Neural crest cell (in vitro differentiated cells): ENCODE measurements around the gene GPR83. TPM values are rescaled to one million over a fixed set of nuclear protein-coding genes. Genes with fewer than 3 reads are reported as not detected.

Experiments used
- DNase-seq: peaks from one replicate; pipeline ENCODE4 v3.0.0; 2021; ENCODE audit warnings: low read depth, mixed read lengths, low spot score
- H3K27ac Mint-ChIP-seq: one replicate; pipeline ENCODE4 v1.8.0; 2021; ENCODE audit warnings: mild to moderate bottlenecking, mixed read lengths; ENCODE audit not compliant: unreplicated experiment
- H3K27me3 Mint-ChIP-seq: 2 replicates; pipeline ENCODE4 v1.8.0; 2021; ENCODE audit warnings: low read depth, mild to moderate bottlenecking, mixed read lengths
- H3K36me3 Mint-ChIP-seq: 2 replicates; pipeline ENCODE4 v1.8.0; 2021; ENCODE audit warnings: low read depth, mild to moderate bottlenecking, mixed read lengths
- H3K4me1 Mint-ChIP-seq: 2 replicates; pipeline ENCODE4 v1.8.0; 2021; ENCODE audit warnings: mixed read lengths
- H3K4me3 Mint-ChIP-seq: one replicate; pipeline ENCODE4 v1.8.0; 2021; ENCODE audit warnings: mild to moderate bottlenecking, mixed read lengths
- H3K9me3 Mint-ChIP-seq: 2 replicates; pipeline ENCODE4 v1.8.0; 2021; ENCODE audit warnings: mixed read lengths
- CTCF ChIP-seq: fragments of 200-600 bp; sonication (generic); conservative IDR thresholded peaks from 2 replicates; pipeline ENCODE4 v1.5.0; 2021; ENCODE audit warnings: antibody characterized with exemption, mild to moderate bottlenecking
- total RNA-seq: library from RNA; stranded (reverse); gene quantifications from 2 replicates; pipeline ENCODE4 v1.2.1, GENCODE V29; 2021

GPR83 gene
- total RNA-seq, 1 donor from 2014 or later = 0.30 TPM

- no peaks in the 10 kb centered on the region for H3K9me3 Mint-ChIP-seq
- no peak for TF ChIP-seq CTCF
- H3K4me3 Mint-ChIP-seq = no peak overlapping the region
- no peak for DNase-seq
- H3K27ac Mint-ChIP-seq = no peak overlapping the region
- H3K36me3 Mint-ChIP-seq = no peaks in the 10 kb centered on the region
- H3K4me1 Mint-ChIP-seq = no peaks in the 10 kb centered on the region
- no peaks in the 10 kb centered on the region for H3K27me3 Mint-ChIP-seq
These were observed 65.2 kb downstream of the GPR83 start for GRCh38 chr11:94336033-94336432.

- no peaks in the 10 kb centered on the region for H3K9me3 Mint-ChIP-seq
- no peak for TF ChIP-seq CTCF
- no peaks in the 10 kb centered on the region for H3K27me3 Mint-ChIP-seq
- no peak overlapping the region for H3K27ac Mint-ChIP-seq
- DNase-seq = no peak
- H3K36me3 Mint-ChIP-seq = no peaks in the 10 kb centered on the region
- peaks cover 5% of the 10 kb centered on the region for H3K4me1 Mint-ChIP-seq
- no peak overlapping the region for H3K4me3 Mint-ChIP-seq
These were observed 68.4 kb downstream of the GPR83 start for GRCh38 chr11:94332814-94333213.

- no peaks in the 10 kb centered on the region for H3K36me3 Mint-ChIP-seq
- no peaks in the 10 kb centered on the region for H3K9me3 Mint-ChIP-seq
- peaks cover 2% of the 10 kb centered on the region for H3K27me3 Mint-ChIP-seq
- DNase-seq = no peak
- no peak overlapping the region for H3K27ac Mint-ChIP-seq
- no peak for TF ChIP-seq CTCF
- H3K4me3 Mint-ChIP-seq = no peak overlapping the region
- peaks cover 5% of the 10 kb centered on the region for H3K4me1 Mint-ChIP-seq
These were observed 70.4 kb downstream of the GPR83 start for GRCh38 chr11:94330789-94331188.

GRCh38 chr11:94329501-94329900, 71.7 kb downstream of the GPR83 start:
- peaks cover 5% of the 10 kb centered on the region for H3K27me3 Mint-ChIP-seq
- H3K36me3 Mint-ChIP-seq = no peaks in the 10 kb centered on the region
- H3K4me3 Mint-ChIP-seq = no peak overlapping the region
- H3K27ac Mint-ChIP-seq = no peak overlapping the region
- peaks cover 5% of the 10 kb centered on the region for H3K4me1 Mint-ChIP-seq
- H3K9me3 Mint-ChIP-seq = no peaks in the 10 kb centered on the region
- TF ChIP-seq CTCF = no peak
- no peak for DNase-seq

- H3K4me1 Mint-ChIP-seq = peaks cover 5% of the 10 kb centered on the region
- no peaks in the 10 kb centered on the region for H3K9me3 Mint-ChIP-seq
- DNase-seq = no peak
- no peak overlapping the region for H3K27ac Mint-ChIP-seq
- H3K27me3 Mint-ChIP-seq = peaks cover 5% of the 10 kb centered on the region
- H3K4me3 Mint-ChIP-seq = no peak overlapping the region
- no peaks in the 10 kb centered on the region for H3K36me3 Mint-ChIP-seq
- TF ChIP-seq CTCF = no peak
These were observed 72.6 kb downstream of the GPR83 start for GRCh38 chr11:94328587-94329080.

Other genes starting within 250 kb of the GPR83 start
- gene IZUMO1R, start 96.8 kb downstream of the GPR83 start, total RNA-seq = not detected in 2 replicates
- gene MRE11, start 92.4 kb upstream of the GPR83 start, total RNA-seq = 39.4 and 40.7 TPM in 2 replicates
- 10.3 and 11.7 TPM in 2 replicates for gene ANKRD49, start 92.6 kb upstream of the GPR83 start, total RNA-seq
- not detected in 2 replicates for gene C11orf97, start 111.0 kb upstream of the GPR83 start, total RNA-seq
- gene FUT4, start 142.5 kb upstream of the GPR83 start, total RNA-seq = 5.2 and 5.9 TPM in 2 replicates
- 0.68 and 0.72 TPM in 2 replicates for gene PIWIL4, start 165.9 kb upstream of the GPR83 start, total RNA-seq